Endothelial cell of umbilical vein (primary cell): ENCODE data around the gene GRIK1. TPM values are rescaled to one million over a fixed set of nuclear protein-coding genes. Genes with fewer than 3 reads are reported as not detected.

Experiments used
- BruUV-seq: library from RNA; stranded (reverse); fragments of 400-500 nt; replicated peaks from 2 replicates; lab custom pipeline; 2021; lab: Mats Ljungman, UMichigan
- CTCF ChIA-PET: fragments of 300-600, 350-600 bp; sonication (Branson Sonifier 250); formaldehyde crosslinking; loops from one replicate; lab custom pipeline; 2021; ENCODE audit warnings: antibody characterized with exemption, inconsistent platforms; lab: Charles Lee
- POLR2A ChIA-PET: fragments of 300-600, 350-600 bp; sonication (Branson Sonifier 250); formaldehyde crosslinking; loops from one replicate; lab custom pipeline; 2021; ENCODE audit warnings: antibody characterized with exemption, inconsistent platforms; lab: Charles Lee
- DNase-seq: peaks from one replicate; pipeline ENCODE4 v3.0.0-alpha.2; 2011; ENCODE audit warnings: low read depth, low spot score
- FAIRE-seq: peaks from 2 replicates; lab custom pipeline; 2011; peaks lifted over from hg19 to GRCh38; lab: Jason Lieb, UNC
- H2AFZ ChIP-seq: 2 replicates; pipeline ENCODE4 v1.6.0; 2012; ENCODE audit warnings: low read depth, low read length, control low read depth, inconsistent platforms
- H3K27ac ChIP-seq: 2 replicates; pipeline ENCODE4 v1.5.1; 2011; ENCODE audit warnings: low read depth, mild to moderate bottlenecking, control low read depth, low read length, moderate library complexity; ENCODE audit not compliant: insufficient read depth
- H3K27me3 ChIP-seq, 2 experiments: 2 replicates each; pipeline versions ENCODE4 v1.6.0 to v1.6.1; 2011; ENCODE audit warnings: low read length in 2 of 2, mixed read lengths in 1 of 2; ENCODE audit not compliant: control insufficient read depth in 2 of 2, insufficient read depth in 2 of 2
- H3K36me3 ChIP-seq, 2 experiments: 2 replicates in 1 of 2; 3 replicates in 1 of 2; pipeline ENCODE4 v1.5.1; 2011; ENCODE audit warnings: low read length in 2 of 2, mild to moderate bottlenecking in 1 of 2, moderate library complexity in 1 of 2; ENCODE audit not compliant: control insufficient read depth in 2 of 2, insufficient read depth in 2 of 2; ENCODE audit errors: extremely low read depth in 1 of 2
- H3K4me1 ChIP-seq: 3 replicates; pipeline ENCODE4 v1.5.1; 2011; ENCODE audit warnings: mild to moderate bottlenecking, low read length; ENCODE audit not compliant: control insufficient read depth, insufficient read depth; ENCODE audit errors: extremely low read depth
- H3K4me2 ChIP-seq: 2 replicates; pipeline ENCODE4 v1.6.1; 2011; ENCODE audit warnings: low read length, control low read depth, mixed read lengths; ENCODE audit not compliant: insufficient read depth
- H3K4me3 ChIP-seq, 3 experiments: fragments of 200-600 bp in 1 of 3; sonication (generic), shearing (Covaris generic) in 1 of 3; replicated peaks in 1 of 3; 2 replicates each; pipeline ENCODE4 v1.5.1; 2011 to 2016; ENCODE audit warnings: control low read depth in 3 of 3, low read length in 3 of 3, mild to moderate bottlenecking in 2 of 3, inconsistent platforms in 1 of 3, low read depth in 1 of 3, moderate library complexity in 1 of 3; ENCODE audit not compliant: insufficient read depth in 1 of 3
- H3K79me2 ChIP-seq: 2 replicates; pipeline ENCODE4 v1.6.0; 2012; ENCODE audit warnings: low read length, inconsistent platforms; ENCODE audit not compliant: control insufficient read depth, insufficient read depth
- H3K9ac ChIP-seq: replicated peaks from 2 replicates; pipeline ENCODE3; 2011; ENCODE audit warnings: low read length, control low read depth; ENCODE audit not compliant: insufficient read depth; ENCODE audit errors: extremely low read depth
- H3K9me1 ChIP-seq: replicated peaks from 3 replicates; pipeline ENCODE4 v1.6.0; 2011; ENCODE audit warnings: mild to moderate bottlenecking, low read length; ENCODE audit not compliant: control insufficient read depth, insufficient read depth; ENCODE audit errors: extremely low read depth
- H3K9me3 ChIP-seq: replicated peaks from 2 replicates; pipeline ENCODE4 v1.5.1; 2012; ENCODE audit warnings: low read length, inconsistent platforms; ENCODE audit not compliant: control insufficient read depth, insufficient read depth
- H4K20me1 ChIP-seq: replicated peaks from 2 replicates; pipeline ENCODE3; 2011; ENCODE audit warnings: mild to moderate bottlenecking, low read length; ENCODE audit not compliant: control insufficient read depth, insufficient read depth; ENCODE audit errors: extremely low read depth
- EZH2 ChIP-seq: IDR thresholded peaks from 2 replicates; pipeline ENCODE4 v1.6.1; 2012; ENCODE audit warnings: borderline replicate concordance, low read depth, mild to moderate bottlenecking, moderate library complexity, low read length, inconsistent platforms; ENCODE audit not compliant: severe bottlenecking
- FOS ChIP-seq: IDR thresholded peaks from 2 replicates; pipeline ENCODE4 v1.6.1; 2011; ENCODE audit warnings: mild to moderate bottlenecking, low read length, moderate library complexity, borderline replicate concordance; ENCODE audit not compliant: insufficient read depth
- GATA2 ChIP-seq: IDR thresholded peaks from 2 replicates; pipeline ENCODE4 v1.7.0; 2011; ENCODE audit warnings: low read depth, mild to moderate bottlenecking, moderate library complexity, mixed read lengths, low read length; ENCODE audit not compliant: insufficient read length, insufficient read depth
- JUN ChIP-seq: IDR thresholded peaks from 2 replicates; pipeline ENCODE4 v1.6.1; 2011; ENCODE audit warnings: borderline replicate concordance, low read depth; ENCODE audit not compliant: insufficient read length, insufficient read depth
- MYC ChIP-seq: IDR thresholded peaks from one replicate; pipeline ENCODE4 v1.6.1; 2011; ENCODE audit warnings: mild to moderate bottlenecking, low read depth, low read length
- POLR2A ChIP-seq: IDR thresholded peaks from 2 replicates; pipeline ENCODE4 v1.6.1; 2012; ENCODE audit warnings: low read depth, mild to moderate bottlenecking, control low read depth, low read length
- POLR2AphosphoS5 ChIP-seq: IDR thresholded peaks from 2 replicates; pipeline ENCODE4 v1.6.1; 2012; ENCODE audit warnings: low read depth, mild to moderate bottlenecking, control low read depth, low read length, moderate library complexity; ENCODE audit not compliant: insufficient read depth
- dilution Hi-C: fragments of 300-500 bp; cut with MboI; formaldehyde crosslinking; loops from one replicate; pipeline ENCODE4 v1.15.0; 2019; ENCODE audit warnings: low sequenced_read_pairs; ENCODE audit not compliant: extremely low pct_ligation_motif_present
- intact Hi-C: fragments of 100-400 bp; cut with micrococcal nuclease; formaldehyde crosslinking; loops from one replicate; pipeline ENCODE4 v1.10.0; 2022
- polyA plus RNA-seq, 4 experiments: library from polyadenylated mRNA; depleted of rRNA in 3 of 4; stranded (reverse) in 3 of 4; unstranded in 1 of 4; fragments of >200 nt; gene quantifications; 2 replicates each; pipeline versions ENCODE4 v1.2.1 to v1.2.3, GENCODE V29; 2011 to 2012; ENCODE audit warnings: missing spikeins in 1 of 4
- total RNA-seq: library from RNA; stranded (reverse); gene quantifications from 2 replicates; pipeline ENCODE4 v1.2.3, GENCODE V29; 2021
- TF ChIP-seq, protein P1 (sequence below): IDR thresholded peaks from 2 replicates; pipeline ENCODE4 v1.6.1; 2011; ENCODE audit not compliant: insufficient read depth, insufficient read length
- TF ChIP-seq, protein P2 (sequence below), 2 donors: IDR thresholded peaks; 1 replicate in 1 of 2; 2 replicates in 1 of 2; pipeline ENCODE4 v1.5.1; 2011; ENCODE audit warnings: low read length in 2 of 2, mild to moderate bottlenecking in 2 of 2, moderate library complexity in 2 of 2, control low read depth in 1 of 2, inconsistent platforms in 1 of 2, low read depth in 1 of 2; ENCODE audit not compliant: insufficient read depth in 1 of 2; ENCODE audit errors: extremely low read depth in 1 of 2

GRIK1 gene
- total and polyA plus RNA-seq, 2 donors (not counting 3 experiments of a cell fraction or from before 2014, with no cell fraction given), result not detected

DNA sequence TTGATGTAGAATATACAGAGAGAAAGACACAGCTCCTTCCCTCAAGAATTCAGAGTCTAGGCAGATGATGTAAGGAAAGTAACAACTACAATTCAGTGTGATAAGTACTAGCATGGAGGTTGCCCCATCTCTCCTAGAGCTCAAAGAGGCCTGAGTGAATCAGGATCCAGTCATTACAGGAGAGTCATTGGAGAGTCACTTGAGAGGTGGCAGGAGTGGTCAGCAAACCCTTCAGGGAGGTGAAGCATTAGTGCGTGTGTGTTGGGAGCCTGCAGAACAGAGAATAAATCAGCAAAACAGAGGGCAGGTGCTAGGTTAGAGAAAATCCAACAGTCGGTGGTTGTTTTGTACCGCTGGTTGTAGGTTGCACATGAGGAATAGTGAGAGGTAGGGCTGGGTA, 46.1 kb downstream of the GRIK1 start:
- no TSS peak for BruUV-seq
- Histone ChIP-seq H3K36me3 (no peaks in the 10 kb centered on the region), H3K4me1 (no peaks in the 10 kb centered on the region), H3K79me2 (no peaks in the 10 kb centered on the region), H3K9me1 (no peaks in the 10 kb centered on the region), H4K20me1 (no peaks in the 10 kb centered on the region), H3K27ac (no peak overlapping the region), H2AFZ (no peak overlapping the region), H3K9me3 (no peaks in the 10 kb centered on the region), H3K4me3 (no peak overlapping the region), H3K27me3 (no peaks in the 10 kb centered on the region), H3K9ac (no peak overlapping the region), H3K4me2 (no peak overlapping the region)
- dilution Hi-C loops (no loop called here), intact Hi-C loops (no loop called here)
- DNase-seq (no peak), FAIRE-seq (no peak)
- POLR2A ChIA-PET, result no interaction called here
- no peak for TF ChIP-seq MYC
- TF ChIP-seq JUN, result no peak
- TF ChIP-seq, protein P1, sequence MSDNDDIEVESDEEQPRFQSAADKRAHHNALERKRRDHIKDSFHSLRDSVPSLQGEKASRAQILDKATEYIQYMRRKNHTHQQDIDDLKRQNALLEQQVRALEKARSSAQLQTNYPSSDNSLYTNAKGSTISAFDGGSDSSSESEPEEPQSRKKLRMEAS, result no peak
- TF ChIP-seq POLR2AphosphoS5, result no peak
- no peak for TF ChIP-seq POLR2A
- TF ChIP-seq GATA2, result no peak
- CTCF ChIA-PET, result no interaction called here

DNA sequence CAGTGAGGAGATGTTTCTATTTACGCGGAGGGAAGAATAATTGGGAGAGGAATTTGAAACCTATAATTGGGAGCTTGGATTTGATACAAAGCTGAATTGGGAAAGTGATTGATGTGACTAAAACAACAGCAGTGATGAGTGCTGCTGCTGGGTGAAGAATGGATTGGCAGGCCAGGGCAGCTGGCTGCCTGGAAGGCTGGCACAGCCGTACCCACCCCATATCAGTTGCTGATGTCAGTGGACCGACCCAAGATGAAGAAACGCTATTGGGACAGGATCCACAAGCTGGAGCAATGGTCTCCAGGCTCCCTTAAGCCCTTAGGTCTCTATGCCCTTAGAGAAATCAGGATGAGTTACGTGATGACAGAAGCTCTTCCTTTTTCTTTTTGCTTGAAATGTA, 47.4 kb downstream of the GRIK1 start:
- H2AFZ ChIP-seq, result no peak overlapping the region
- ChIA-PET CTCF (no interaction called here), POLR2A (no interaction called here)
- intact Hi-C loops, result no loop called here
- FAIRE-seq (no peak), DNase-seq (no peak)
- H3K79me2 ChIP-seq, result no peaks in the 10 kb centered on the region
- H3K36me3 ChIP-seq, result no peaks in the 10 kb centered on the region
- no peaks in the 10 kb centered on the region for H3K27me3 ChIP-seq
- no peak overlapping the region for H3K4me3 ChIP-seq
- no peak overlapping the region for H3K9ac ChIP-seq
- no peaks in the 10 kb centered on the region for H3K4me1 ChIP-seq
- no peak overlapping the region for H3K27ac ChIP-seq
- H3K9me1 ChIP-seq, result no peaks in the 10 kb centered on the region
- no TSS peak for BruUV-seq
- no peak overlapping the region for H3K4me2 ChIP-seq
- H3K9me3 ChIP-seq, result no peaks in the 10 kb centered on the region
- dilution Hi-C loops, result no loop called here
- TF ChIP-seq GATA2 (no peak), EZH2 (no peak), JUN (no peak), FOS (no peak), POLR2AphosphoS5 (no peak), POLR2A (no peak), MYC (no peak)
- TF ChIP-seq, protein P2, sequence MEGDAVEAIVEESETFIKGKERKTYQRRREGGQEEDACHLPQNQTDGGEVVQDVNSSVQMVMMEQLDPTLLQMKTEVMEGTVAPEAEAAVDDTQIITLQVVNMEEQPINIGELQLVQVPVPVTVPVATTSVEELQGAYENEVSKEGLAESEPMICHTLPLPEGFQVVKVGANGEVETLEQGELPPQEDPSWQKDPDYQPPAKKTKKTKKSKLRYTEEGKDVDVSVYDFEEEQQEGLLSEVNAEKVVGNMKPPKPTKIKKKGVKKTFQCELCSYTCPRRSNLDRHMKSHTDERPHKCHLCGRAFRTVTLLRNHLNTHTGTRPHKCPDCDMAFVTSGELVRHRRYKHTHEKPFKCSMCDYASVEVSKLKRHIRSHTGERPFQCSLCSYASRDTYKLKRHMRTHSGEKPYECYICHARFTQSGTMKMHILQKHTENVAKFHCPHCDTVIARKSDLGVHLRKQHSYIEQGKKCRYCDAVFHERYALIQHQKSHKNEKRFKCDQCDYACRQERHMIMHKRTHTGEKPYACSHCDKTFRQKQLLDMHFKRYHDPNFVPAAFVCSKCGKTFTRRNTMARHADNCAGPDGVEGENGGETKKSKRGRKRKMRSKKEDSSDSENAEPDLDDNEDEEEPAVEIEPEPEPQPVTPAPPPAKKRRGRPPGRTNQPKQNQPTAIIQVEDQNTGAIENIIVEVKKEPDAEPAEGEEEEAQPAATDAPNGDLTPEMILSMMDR (IDR thresholded peaks at IDR 0.05; ENCODE audit: extremely low read depth in 1 of 2, insufficient read depth in 1 of 2, low read depth in 1 of 2, low read length in 2 of 2), result no peak
- TF ChIP-seq, protein P1, result no peak
- H4K20me1 ChIP-seq, result no peaks in the 10 kb centered on the region
